Activated CD4-positive, alpha-beta T cell treated with anti-CD3 and anti-CD28 coated beads for 24 hours (primary cell): ENCODE data around the gene BTLA.
"Not testable (repeated sequence)": the region's sequence is repeated elsewhere in the genome, so short reads cannot be mapped to it uniquely, and the experiment has no call there.

Experiments used
- DNase-seq, 2 donors: peaks; one replicate each; pipeline ENCODE4 v3.0.0-alpha.2; 2020; ENCODE audit warnings: low read depth in 2 of 2

BTLA gene

DNA sequence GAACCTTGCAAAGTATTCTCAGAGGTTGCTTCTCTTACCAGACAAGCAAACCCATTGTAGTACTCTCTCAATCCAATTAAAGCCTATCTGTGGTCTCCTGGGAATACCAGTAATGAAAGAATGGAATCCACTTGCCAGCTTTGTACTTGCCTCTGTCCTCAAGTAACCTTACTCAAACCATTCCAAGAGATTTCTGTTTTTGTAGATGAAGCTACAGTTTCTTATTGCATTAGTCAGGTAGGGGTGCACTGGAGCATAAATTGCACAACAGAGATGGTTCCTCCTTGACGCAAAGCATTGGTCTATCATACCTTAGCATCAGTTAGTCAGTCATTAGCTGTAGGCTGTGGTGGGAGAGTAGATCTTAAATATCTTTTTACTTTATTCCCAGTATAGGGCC is 52.9 kb downstream of the BTLA start:
- DNase-seq, result no peak

DNA sequence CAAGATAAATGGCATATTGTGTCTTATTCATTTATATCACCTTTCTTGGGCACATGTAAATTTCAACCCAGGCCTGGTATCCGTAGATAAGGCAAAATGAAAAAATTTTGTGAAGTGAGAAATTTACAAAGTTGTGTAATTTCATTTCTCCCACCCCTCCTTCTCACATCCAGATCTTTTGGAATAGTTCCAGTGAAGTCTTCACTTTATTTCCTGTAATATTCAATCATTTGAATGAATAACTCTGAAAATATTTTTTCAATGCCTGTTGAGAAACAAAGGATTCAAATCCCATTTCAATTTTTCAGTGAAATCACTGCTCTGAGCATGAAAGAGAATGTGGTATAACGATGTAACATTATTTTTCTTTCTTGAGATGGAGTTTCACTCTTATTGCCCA is 53.4 kb downstream of the BTLA start:
- DNase-seq, result no peak

DNA sequence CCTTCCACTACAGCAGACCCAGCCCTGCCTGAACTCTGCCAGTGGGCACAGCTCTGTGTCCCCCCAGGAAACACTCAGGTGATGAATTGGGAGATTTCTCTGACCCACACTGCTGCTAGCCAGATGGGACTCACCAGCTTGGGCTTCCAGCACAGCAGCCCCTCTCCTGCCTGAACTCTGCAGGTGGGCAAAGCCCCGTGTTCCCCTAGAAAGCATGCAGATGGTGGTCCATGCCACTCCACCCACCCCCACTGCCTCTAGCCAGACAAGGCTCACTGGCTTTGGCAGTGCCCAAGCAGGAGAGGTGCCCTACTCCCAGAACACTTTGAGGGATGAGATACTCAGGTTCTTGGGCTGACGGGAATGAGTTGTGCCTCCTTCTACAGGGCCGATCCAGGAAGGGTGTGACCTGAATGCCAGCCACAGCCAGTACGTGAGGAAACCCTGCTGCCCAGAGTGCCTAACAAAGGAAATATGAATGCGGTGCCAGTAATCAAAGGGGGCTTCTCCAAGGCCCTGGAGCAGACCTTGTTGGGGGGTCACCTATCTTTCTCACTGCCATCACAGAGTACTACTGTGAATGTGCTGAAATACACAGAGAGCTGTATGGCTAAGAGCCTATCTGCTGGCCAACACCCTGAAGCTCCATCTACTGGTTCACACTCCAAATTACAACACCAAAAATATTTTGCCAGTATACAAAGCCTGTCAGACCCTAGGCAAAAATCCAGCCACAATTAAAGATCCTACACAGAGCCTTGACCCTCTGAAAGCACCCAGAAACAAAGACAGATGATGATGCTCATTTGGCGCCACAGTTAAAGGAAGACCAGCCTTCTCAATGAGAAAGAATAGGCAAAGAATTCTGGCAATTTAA is 61.9 kb downstream of the BTLA start:
- no peak for DNase-seq

DNA sequence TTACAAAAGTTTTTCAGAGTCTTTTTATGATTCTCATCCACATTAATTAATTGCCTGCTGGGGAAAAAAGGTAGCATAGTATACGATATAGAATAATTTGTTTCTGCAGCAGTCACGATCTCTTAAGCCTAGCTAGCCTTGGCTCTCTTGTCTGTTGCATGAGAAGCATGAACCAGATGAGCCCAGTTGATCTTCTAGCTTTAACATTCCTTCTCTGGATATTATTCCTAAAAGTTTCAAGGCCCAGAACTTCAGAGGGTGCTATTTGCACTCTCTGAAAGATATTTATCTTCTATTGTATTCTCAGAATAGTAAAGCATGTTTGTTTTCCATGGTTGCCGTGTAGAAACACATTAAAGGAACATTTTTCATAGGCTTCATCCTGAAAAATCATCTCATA is 69.3 kb downstream of the BTLA start:
- no peak for DNase-seq

DNA sequence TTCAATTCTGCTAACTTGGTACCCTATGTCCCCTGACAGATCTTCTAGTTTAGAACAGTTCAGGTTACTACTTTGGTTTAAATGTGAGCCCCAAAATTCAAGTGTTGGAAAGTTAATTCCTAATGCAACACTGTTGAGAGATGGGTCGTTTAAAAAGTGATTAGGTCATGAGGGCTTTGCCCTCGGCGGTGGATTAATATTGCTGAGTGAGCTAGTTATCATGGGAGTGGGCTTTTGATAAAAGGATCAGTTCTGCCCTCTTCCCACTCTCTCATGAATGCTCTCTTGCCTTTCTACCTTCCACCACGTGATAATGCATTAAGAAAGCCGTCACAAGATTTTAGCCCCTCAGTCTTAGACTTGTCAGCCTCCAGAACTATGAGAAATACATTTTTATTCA is 72.1 kb downstream of the BTLA start:
- no peak for DNase-seq

DNA sequence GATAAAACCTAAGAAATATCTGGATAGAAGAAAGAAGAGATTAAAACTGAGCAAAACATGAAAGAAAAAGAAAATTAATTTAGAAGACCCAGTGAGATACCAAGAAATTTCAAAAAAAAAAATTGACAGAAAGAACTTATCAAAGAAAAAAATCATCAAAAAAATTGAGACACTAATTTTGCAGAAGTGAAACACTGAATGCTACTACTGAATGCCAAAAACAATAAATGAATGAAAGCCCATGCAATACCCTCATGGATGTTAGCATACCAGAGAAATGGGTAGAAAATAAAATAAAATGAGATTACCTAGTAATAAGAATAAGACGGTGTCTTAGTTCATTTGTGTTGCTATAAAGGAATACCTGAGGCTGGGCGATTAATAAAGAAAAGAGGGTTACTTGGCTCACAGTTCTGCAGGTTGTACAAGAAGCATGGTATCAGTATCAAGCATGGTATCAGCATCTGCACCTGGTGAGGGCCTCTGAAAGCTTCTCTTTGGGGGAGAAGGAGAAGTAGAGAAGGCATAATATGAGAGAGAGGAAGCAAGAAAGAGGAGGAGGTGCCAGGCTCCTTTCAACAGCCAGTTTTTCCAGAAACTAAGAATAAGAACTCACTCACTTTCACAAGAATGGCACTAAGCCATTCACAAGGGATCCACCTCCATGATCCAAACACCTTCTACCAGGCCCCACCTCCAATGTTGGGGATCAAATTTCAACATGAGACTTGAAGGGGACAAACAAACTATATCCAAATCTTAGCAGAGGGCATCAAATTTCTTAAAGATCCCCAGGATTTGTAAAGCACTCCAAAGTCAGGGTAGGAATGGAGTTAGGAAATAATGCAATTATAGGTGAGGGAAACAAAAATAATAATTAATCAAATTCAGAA is 73.2 kb downstream of the BTLA start:
- no peak for DNase-seq

DNA sequence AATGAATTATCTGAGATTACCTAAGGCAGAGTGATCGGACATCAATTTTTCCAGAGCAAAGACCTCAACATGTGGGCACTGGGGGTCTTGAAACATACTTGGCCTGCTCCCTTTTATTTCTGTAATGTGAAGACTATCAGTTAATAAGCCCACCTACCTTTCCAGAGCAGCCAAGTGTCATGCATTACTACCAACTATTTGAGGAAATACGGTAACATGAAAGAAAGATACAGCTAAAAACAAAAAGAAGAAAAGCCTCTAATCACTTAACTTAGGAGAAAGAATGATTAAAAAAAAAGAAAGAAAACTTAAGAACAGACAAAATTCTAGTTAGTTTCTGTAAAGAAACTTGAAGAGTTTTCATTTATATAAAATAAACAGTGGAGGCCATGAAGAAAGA is 73.9 kb downstream of the BTLA start:
- DNase-seq, result no peak

DNA sequence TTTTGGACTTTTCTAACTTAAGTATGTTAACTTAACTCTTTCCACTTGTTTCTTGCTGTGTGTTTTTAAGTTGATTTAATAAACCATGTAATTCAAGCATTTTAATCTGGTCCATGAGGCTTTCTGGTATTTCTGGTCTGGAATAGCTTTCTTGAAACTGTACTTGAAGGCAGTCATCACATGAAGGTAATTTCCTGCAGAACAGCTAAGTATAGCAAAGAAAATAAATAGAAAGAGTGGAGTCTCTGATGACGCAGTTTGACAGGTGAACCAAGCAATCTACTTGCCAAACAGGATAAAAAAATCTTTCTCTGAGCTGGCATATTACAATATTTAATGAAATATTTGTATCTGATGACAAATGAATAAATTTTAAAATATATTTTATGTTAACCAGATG is 74.9 kb downstream of the BTLA start:
- no peak for DNase-seq

DNA sequence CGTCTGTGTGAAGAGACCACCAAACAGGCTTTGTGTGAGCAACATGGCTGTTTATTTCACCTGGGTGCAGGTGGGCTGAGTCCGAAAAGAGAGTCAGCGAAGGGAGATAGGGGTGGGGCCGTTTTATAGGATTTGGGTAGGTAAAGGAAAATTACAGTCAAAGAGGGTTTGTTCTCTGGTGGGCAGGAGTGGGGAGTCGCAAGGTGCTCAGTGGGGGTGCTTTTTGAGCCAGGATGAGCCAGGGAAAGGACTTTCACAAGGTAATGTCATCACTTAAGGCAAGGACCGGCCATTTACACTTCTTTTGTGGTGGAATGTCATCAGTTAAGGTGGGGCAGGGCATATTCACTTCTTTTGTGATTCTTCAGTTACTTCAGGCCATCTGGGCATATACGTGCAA is 76.4 kb downstream of the BTLA start:
- DNase-seq, result not testable (repeated sequence)

DNA sequence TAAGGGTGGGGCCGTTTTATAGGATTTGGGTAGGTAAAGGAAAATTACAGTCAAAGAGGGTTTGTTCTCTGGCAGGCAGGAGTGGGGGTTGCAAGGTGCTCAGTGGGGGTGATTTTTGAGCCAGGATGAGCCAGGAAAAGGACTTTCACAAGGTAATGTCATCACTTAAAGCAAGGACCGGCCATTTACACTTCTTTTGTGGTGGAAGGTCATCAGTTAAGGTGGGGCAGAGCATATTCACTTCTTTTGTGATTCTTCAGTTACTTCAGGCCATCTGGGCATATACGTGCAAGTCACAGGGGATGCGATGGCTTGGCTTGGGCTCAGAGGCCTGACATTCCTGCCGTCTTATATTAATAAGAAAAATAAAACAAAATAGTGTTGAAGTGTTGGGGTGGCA is 80.7 kb downstream of the BTLA start:
- not testable (repeated sequence) for DNase-seq

DNA sequence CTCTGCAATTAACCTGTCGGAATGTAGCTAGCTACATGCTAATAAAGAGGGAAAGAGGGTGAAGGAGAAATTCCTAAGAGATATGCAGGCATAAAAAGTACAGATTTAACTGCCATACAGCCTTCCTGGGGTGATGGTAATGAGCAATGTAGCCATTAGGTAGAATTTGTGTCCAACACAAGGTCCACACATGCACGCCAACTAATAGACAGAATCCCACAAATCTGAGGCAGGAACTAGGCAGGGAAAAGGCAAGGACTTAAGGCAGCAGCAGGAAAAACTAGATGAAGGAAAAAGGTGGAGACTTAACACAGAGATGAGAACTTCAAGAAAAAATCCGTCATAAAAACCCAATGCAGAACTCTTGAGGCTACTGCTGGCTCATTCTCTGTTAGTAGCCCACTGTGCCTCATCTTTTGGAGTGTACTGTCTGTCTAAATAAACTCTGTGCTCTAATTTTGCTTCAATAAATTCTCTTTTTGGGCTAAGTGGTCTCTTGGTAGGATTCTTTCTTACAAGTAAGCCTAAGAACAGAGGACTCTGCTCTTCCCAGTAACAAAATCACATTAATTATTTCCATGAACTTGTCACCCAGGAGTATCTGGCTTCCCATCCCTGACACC is 81.5 kb downstream of the BTLA start:
- DNase-seq, result no peak

DNA sequence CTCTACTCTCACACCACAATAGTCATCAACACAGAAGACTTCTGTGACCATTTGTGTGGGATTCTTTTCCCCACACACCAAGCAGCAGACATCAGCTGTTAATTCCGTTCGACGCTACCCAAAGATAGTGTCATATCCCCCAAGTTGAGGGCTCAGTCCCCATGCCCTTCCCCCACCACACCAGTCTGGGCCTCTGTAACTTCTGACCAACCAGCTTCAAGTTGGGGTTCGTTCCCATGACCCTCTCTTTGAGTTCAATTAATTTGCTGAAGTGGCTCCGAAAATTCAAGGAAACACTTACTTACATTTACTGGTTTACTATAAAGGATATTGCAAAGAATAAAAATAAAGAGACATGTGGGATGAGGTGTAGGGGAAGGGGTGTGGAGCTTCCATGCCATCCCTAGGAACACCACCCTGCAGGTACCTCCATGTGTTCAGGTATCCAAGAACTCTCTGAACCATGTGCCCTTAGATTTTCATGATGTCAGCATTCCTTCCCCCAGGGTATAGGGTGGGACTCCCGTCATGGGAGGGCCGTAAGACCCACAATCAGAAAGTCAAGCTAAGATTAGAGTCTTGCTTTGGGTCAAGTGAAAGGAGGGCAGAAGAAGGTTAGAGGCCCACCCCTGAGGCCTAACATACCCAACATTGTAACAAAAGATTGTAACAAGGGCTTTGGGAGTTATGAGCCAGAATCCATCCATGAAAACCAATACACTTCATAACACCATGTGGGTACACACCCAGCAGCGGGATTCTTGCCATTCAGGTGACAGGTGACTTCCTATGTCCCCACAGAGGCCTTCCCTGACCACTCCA is 82.7 kb downstream of the BTLA start:
- no peak for DNase-seq

DNA sequence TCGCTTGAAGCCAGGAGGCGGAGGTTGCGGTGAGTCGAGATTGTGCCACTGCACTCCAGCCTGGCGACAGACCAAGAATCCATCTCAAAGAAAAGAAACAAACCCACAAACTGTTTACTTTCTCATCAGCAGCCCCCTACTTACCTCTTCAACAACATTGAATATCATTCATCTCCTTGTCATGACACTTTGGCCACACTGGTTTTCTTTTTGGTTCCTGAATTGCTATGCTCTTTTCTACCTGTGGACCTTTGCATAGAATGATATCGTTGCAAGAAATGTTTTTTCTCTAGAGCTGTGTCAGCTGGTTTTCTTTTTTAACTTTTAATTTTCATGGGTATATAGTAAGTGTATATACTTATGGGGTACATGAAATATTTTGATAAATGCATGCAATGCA is 83.9 kb downstream of the BTLA start:
- no peak for DNase-seq
